Eye (tissue), 1 donor: ENCODE results near the gene PRSS48.
A peak's percentile ranks its signal among the peaks of the same experiment; 100 is the strongest.
"Not testable (repeated sequence)": the region's sequence is repeated elsewhere in the genome, so short reads cannot be mapped to it uniquely, and the experiment has no call there.

Experiments used
- DNase-seq: peaks from one replicate; pipeline ENCODE4 v3.0.0-alpha.2; 2015

The PRSS48 gene

DNA sequence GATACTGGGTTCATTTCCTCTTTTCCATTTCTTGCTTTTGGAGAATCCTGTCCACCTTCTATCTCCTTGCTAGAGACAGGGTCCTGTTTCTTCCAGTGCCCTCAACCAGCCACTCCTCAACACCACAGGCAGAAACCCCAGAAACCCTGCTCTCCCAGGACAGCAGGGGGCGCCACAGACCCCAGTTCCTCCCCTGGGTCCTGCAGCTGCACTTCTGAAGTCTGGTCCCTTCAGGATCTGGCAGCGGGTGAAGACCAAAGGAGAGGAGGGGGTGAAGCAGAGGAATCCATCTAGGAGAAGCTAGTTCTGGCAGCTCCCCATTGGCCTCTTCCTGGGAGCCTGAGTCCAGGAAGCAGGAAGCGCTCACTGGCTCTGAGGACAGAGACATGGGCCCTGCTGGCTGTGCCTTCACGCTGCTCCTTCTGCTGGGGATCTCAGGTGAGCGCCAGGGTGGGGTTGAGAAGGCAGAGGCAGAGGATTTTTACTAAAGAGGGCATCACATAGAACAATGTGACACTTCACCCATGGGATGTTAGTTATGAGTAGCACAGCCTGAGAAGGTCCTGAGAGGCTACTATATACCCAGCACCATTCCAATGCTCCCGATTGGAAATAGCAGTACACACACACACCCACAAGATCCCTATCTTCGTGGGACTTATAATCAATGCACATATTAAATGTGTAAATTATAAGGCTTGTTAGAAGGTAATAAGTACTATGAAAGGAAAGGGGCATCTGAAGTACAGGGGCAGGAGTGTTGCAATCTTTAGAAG, at the start of gene PRSS48:
TSS of gene PRSS48 (plus strand) at position 375 of the 776 bp plus-strand sequence. CDS start at position 387, 12 bp downstream.
- DNase-seq, result peak; percentile 77

DNA sequence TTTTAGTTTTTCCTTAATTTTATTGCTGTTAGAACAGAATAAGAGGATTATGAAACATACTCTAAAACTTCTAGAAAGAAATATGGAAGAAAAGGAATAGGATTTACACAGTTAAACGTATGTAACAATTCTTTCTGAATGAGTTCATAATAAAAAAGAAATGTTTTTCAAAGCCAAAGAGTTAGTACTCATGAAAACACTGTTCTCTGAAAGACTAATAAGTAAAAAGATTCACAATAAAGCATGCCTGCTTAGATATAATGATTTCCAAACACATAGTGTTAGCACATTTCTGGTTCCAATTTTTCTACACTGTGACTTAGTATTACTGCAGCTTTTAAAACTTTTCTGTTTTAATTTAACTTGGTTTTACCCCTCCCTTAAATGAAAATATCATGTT, 49.8 kb upstream of the PRSS48 start:
- DNase-seq, result peak; percentile 37

GRCh38 chr4:151227731-151228130, 49.2 kb upstream of the PRSS48 start:
- DNase-seq, result peak; percentile 76

DNA sequence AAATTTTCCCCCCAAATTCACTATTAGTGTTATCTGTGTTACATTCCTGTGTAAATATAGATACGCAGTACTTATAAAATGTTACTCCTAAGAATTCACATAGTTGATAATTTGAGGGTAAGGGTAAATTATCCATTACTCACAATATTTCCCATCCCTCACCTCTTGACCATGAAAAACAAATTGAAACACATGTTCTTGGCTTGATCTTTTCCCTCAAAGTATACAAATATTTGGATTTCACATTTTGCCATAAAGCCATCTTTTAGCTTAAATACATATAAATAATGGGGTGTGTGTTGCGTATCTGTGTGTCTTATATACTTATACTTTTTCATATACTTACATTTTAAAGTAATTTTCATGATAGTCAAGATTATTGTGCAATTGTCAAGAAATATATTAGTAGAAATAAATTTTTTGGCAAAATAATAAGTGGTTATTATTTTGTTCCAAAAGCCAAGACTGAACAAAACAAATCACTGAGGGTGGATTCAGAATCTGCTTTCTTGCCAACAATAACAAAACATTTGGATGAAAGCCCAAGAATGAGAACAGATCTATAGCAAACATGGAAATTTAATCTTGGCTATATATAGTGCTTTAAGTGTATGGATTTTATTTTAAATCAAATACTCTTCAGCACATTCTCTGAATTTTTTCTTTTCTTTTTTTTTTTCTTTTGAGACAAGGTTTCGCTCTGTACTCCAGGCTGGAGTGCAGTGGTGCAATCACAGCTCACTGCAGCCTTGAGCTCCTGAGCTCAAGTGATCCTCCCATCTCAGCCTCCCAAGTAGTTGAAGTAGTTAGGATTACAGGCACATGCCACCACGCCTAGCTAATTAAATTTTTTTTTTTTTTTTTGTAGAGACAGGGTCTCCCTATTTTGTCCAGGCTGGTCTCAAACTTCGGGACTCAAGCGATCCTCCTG, 48.5 kb upstream of the PRSS48 start:
- peak; percentile 82 for DNase-seq

DNA sequence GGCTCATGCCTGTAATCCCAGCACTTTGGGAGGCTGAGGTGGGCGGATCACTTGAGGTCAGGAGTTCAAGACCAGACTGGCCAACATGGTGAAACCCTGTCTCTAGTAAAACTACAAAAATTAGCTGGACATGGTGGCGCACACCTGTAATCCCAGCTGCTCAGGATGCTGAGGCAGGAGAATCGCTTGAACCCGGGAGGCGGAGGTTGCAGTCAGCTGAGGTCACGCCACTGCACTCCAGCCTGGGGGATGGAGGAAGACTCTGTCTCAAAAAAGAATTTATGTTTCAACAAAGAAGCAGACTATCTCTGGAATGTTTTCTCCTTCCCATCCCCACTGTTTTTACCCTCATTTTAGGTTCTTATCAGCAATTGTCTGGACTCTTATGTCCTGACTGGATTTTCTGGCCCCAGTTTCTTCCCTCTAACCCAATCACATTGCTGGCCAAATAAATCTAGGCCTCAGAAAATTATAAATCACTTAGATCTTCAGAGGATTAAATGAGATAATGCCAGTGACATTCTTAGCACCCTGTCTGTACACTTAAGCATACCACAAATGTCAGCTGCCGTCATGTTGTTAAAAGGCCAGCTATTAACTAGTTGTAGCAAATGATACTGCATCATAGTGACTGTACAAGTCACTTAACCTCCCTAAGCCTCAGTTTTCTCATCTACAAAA, 44.9 kb upstream of the PRSS48 start:
- DNase-seq, result no peak

DNA sequence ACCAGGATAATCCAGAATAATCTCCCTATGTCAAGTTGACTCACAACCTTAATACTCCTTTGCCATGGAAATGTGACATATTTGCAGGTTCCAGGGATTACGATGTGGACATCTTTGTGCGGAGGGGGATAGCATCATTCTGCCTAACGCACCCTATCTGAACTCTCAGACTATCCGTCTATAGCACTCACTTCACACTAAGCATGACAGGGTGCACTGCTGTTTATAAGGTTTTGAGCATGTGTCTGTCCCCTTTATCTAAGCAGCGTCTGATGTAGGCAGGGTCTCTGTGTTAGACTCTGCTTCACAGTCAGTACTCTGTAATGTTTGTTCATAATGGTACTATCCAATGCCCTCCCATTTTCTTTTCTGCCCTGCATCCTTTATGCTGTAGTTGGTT, 43.4 kb upstream of the PRSS48 start:
- DNase-seq, result no peak

DNA sequence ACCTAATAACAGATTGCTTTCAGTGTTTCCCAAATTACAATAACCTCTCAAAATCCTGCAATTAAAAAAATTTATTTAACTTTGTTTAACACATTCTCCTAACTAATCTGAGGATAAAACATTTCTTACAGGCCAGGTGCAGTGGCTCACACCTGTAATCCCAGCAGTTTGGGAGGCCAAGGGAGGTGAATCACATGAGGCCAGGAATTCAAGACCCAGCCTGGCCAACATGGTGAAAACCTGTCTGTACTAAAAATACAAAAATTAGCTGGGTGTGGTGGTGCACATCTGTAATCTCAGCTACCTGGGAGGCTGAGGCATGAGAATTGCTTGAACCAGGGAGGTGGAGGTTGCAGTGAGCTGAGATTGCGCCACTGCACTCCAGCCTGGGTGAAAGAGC, 41.6 kb upstream of the PRSS48 start:
- not testable (repeated sequence) for DNase-seq

DNA sequence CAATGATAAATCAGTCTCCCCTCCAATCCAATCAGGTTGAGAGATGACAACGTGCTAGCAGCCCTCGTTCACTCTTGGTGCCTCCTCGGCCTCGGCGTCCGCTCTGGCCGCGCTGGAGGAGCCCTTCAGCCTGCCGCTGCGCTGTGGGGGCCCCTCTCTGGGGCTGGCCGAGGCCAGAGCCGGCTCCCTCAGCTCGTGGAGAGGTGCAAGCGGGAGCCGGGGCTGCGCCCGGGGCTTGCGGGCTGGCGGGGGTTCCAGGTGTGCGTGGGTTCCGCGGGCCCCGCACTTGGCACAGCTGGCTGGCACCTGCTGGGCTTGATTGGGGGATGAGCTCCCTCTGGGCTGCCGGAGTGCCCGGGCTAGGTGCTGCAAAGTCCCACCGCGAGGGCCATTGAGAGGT, 40.9 kb upstream of the PRSS48 start:
- DNase-seq, result no peak

- peak; percentile 49 for DNase-seq
Observed at GRCh38 chr4:151238477-151238876, 38.5 kb upstream of the PRSS48 start.

- DNase-seq, result no peak
Observed at GRCh38 chr4:151239608-151240007, 37.4 kb upstream of the PRSS48 start.

DNA sequence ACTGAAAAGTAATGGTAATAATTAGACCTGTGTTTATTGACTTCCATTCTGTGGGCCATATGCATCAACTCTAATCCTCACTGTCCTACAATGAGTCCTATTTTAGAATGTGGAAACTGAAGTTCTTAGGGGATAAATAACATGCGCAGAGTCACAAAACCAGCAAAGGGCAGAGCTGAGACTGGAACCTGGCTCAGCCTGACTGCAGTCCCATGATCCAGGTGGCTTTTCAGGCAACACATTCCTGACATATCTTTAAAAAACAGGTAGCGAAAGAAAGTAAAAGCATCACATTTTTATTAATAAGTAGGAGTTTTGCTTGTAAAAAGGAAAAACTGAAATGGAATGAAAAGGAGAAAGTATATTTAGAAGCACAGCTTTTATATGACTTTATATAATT, 34.7 kb upstream of the PRSS48 start:
- DNase-seq, result no peak

- no peak for DNase-seq
Observed at GRCh38 chr4:151246742-151247141, 30.2 kb upstream of the PRSS48 start.

- no peak for DNase-seq
Observed at GRCh38 chr4:151247395-151247794, 29.6 kb upstream of the PRSS48 start.

- no peak for DNase-seq
Observed at GRCh38 chr4:151248519-151248918, 28.4 kb upstream of the PRSS48 start.

GRCh38 chr4:151250706-151251105, 26.3 kb upstream of the PRSS48 start:
- DNase-seq, result no peak

DNA sequence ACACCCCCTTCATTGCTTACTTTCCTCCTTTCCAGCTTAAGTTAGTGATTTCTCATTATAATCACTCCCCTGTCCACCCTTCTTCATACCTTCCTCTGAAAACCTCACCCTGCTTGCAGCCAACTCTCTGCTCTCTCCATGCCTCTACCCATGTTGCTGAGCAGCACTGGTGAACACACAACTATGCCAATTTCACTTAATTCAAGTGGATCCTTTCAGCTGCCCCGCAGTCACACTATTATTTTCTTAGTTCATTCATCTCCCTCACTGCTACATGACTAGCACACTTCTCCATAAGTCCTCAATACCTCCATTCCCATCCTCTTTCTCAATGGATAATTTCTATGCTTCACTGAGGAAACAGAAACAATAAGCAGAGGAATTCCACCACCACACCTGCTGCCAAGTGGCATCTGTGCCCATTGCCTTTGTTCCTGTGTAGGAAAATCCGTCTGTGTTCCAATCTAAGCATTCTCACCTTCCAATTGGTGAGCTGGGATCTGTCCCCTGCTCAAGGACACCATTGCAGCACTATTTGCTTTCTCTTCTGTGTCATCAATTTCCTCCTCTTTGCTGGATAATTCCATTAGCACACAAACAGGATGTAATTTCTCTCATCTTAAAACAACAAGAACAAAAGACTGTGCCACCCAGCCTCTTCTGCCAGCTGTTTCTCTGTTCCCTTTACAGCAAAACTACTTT, 25.2 kb upstream of the PRSS48 start:
- no peak for DNase-seq

- DNase-seq, result not testable (repeated sequence)
Observed at GRCh38 chr4:151255226-151255625, 21.7 kb upstream of the PRSS48 start.

DNA sequence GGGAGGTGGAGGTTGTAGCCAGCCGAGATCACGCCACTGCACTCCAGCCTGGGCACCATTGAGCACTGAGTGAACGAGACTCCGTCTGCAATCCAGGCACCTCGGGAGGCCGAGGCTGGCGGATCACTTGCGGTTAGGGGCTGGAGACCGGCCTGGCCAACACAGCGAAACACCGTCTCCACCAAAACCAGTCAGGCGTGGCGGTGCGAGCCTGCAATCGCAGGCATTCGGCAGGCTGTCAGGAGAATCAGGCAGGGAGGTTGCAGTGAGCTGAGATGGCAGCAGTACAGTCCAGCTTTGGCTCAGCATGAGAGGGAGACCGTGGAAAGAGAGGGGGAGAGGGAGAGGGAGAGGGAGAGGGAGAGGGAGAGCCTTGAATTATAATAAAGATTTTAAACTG, 21.3 kb upstream of the PRSS48 start:
- DNase-seq, result not testable (repeated sequence)

DNA sequence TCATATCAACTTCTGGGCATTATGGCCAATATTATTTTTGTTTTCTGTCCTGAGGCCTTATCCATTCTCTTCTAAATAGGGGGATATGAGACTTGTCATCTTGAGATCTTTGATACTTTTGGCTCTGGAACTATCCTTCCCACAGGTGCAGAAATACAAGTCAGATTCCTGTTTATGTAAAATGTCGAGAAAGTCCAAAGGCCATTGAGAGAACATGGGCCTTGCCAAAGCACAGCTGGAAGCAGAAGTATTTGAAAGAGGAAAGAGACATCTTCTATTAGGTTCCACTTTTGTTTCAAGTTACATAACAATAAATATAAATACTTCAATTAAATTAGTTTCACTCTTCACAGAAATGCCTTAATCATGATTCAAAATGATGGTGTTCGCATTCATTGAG, 20.8 kb upstream of the PRSS48 start:
- DNase-seq, result no peak

DNA sequence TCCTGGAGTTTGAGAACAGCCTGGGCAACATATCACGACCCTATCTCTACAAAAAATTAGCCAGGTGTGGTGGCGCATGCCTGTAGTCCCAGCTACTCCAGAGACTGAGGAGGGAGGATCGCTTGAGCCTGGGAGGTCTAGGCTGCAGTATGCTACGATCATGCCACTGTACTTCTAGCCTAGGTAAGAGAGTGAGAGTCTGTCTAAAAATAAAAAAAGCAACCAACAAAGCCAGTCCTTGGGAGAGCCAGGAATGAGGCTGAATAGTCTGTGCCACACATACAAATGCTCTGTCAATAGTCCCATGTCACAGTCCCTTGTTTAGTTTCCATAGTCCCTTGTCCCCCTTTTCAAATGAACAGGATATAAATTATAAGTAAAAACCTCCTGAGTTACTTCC, 19.3 kb upstream of the PRSS48 start:
- no peak for DNase-seq

DNA sequence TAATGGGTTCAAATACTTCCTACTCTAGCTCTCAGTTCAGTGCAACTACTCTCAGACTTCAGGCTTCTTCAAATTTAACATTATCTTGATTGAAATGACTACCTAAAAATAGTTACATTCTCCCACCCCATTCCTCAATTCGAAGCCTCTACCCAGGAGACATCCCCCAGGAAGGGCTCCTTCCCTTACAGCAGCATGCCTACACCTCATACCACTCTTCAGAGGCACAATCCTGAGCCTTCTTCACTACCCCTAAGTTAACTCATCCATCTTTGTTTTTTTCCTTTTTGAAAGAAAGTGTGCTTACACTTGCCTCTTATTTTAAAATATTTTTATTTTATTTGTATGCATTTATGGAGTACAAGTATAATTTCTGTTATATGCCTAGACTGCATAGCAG, 17.2 kb upstream of the PRSS48 start:
- no peak for DNase-seq

GRCh38 chr4:151260526-151260925, 16.4 kb upstream of the PRSS48 start:
- DNase-seq, result no peak

DNA sequence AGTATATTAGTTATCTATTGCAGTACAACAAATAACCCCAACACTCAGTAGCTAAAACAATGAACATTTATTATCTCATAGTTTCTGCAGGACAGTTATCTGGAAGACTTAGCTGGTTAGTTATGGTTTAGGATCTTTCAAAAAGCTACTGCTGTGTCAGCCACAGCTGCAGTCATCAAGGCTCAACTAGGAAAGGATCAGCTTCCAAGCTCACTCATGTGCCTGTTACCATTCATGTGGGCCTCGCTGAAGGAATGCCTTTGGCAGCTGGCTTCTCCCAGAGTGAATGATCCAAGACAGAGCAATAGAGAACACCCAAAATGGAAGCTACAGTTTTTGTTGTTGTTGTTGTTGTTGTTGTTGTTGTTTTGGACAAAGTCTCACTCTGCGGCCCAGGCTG, 13.5 kb upstream of the PRSS48 start:
- no peak for DNase-seq
